Lung (tissue), 12 donors: ENCODE data around the gene OGFOD1. TPM values are rescaled to one million over a fixed set of nuclear protein-coding genes. Genes with fewer than 3 reads are reported as not detected.

Experiments used
- ATAC-seq: fragments of 200-7000 bp; cut with Tn5 transposase; one replicate; pipeline ENCODE4 v1.9.1; 2020; ENCODE audit warnings: moderate number of reproducible peaks; ENCODE audit not compliant: insufficient read depth, low FRiP score
- DNase-seq, 3 donors: peaks; one replicate each; pipeline ENCODE4 v3.0.0-alpha.2; 2013 to 2017
- H3K27ac ChIP-seq, 2 donors: one replicate each; pipeline ENCODE4 v1.5.1; 2013; ENCODE audit warnings: mild to moderate bottlenecking in 2 of 2, moderate library complexity in 2 of 2, control low read depth in 1 of 2, inconsistent platforms in 1 of 2, low read depth in 1 of 2, low read length in 1 of 2
- H3K27me3 ChIP-seq, 3 donors: one replicate each; pipeline ENCODE4 v1.5.1; 2013; ENCODE audit warnings: low read length in 2 of 3; ENCODE audit not compliant: control insufficient read depth in 3 of 3, insufficient read depth in 3 of 3
- H3K36me3 ChIP-seq, 4 donors: one replicate each; pipeline ENCODE4 v1.5.1; 2013; ENCODE audit warnings: low read length in 4 of 4, mild to moderate bottlenecking in 1 of 4, moderate library complexity in 1 of 4; ENCODE audit not compliant: control insufficient read depth in 4 of 4, insufficient read depth in 4 of 4
- H3K4me1 ChIP-seq, 5 donors: one replicate each; pipeline ENCODE4 v1.5.1; 2013; ENCODE audit warnings: low read length in 5 of 5, mild to moderate bottlenecking in 2 of 5, moderate library complexity in 1 of 5; ENCODE audit not compliant: control insufficient read depth in 5 of 5, insufficient read depth in 5 of 5
- H3K4me3 ChIP-seq: one replicate; pipeline ENCODE4 v1.5.1; 2013; ENCODE audit warnings: mild to moderate bottlenecking, control low read depth, moderate library complexity
- H3K9ac ChIP-seq, 2 donors: one replicate each; pipeline ENCODE4 v1.5.1; 2013; ENCODE audit warnings: low read length in 2 of 2, control low read depth in 1 of 2; ENCODE audit not compliant: insufficient read depth in 1 of 2
- H3K9me3 ChIP-seq, 4 donors: one replicate each; pipeline ENCODE4 v1.5.1; 2013; ENCODE audit warnings: low read length in 3 of 4, mild to moderate bottlenecking in 1 of 4, moderate library complexity in 1 of 4; ENCODE audit not compliant: control insufficient read depth in 4 of 4, insufficient read depth in 3 of 4
- WGBS, 2 donors: extraction: QIAGEN DNeasy Blood & Tissue Kit; methylation state at CpG; one replicate each; pipeline ENCODE4 v1.1.7; 2013; 5-methylcytosine and 5-hydroxymethylcytosine counted together
- polyA plus RNA-seq, 2 donors: library from polyadenylated mRNA; stranded (reverse); fragments of 200-250 nt; gene quantifications; one replicate each; pipeline ENCODE4 v1.2.1, GENCODE V29; 2013
- total RNA-seq, 2 donors: library from RNA; depleted of rRNA in 1 of 2; stranded (reverse); fragments of >200 nt in 1 of 2; gene quantifications; one replicate each; pipeline ENCODE4 v1.2.1, GENCODE V29; 2014 to 2021
- TF ChIP-seq, protein P1 (sequence below): IDR thresholded peaks from 2 replicates; pipeline ENCODE4 v1.5.1; 2012; ENCODE audit warnings: mild to moderate bottlenecking; ENCODE audit errors: control extremely low read depth, extremely low read depth
- donor health status: control.
- donor health status: control.
- donor health status: Bipolar disorder and iron deficiency.
- donor health status: healthy.
- donor health status: DM: yes; HTN: yes; CAD: no.

The OGFOD1 gene
- total and polyA plus RNA-seq, 4 donors = 9.1 to 36.1 (median 29.5) TPM

DNA sequence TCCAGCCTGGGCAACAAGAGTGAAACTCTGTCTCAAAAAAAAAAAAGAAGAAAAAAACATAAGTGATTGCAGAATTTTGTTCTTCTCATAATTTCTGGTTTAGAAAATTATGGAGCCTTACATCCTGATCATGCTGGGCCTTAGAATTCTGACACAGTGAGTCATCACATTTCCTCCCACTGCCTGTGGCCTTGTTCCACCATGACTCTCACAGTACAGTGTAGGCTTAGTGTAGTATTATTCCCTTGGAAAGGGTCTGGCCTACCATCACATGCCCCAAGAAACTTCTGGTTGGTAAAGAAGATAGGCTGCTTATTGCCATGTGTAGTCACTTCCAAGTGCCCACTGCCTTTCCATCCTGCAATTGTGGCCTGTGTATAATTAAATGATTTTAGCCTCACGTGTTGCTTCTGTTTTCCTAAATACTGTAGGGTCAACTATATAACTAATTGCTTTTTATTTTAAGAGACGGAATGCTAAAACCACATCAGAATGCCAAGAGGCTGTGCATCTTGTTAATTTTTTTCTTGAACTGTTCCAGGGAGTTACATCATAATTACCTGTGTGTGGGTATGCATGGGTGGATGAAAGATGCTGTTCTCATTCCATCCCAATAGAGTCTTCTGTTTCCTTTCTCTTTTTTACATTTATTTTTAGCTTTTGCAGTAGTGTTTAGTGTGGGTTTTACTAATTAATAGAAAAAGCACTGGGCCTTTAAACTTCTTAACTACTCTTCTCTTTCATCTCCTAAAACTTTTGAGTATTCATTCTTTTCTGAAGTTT lies 25.9 kb downstream of the OGFOD1 start:
- TF ChIP-seq, protein P1, sequence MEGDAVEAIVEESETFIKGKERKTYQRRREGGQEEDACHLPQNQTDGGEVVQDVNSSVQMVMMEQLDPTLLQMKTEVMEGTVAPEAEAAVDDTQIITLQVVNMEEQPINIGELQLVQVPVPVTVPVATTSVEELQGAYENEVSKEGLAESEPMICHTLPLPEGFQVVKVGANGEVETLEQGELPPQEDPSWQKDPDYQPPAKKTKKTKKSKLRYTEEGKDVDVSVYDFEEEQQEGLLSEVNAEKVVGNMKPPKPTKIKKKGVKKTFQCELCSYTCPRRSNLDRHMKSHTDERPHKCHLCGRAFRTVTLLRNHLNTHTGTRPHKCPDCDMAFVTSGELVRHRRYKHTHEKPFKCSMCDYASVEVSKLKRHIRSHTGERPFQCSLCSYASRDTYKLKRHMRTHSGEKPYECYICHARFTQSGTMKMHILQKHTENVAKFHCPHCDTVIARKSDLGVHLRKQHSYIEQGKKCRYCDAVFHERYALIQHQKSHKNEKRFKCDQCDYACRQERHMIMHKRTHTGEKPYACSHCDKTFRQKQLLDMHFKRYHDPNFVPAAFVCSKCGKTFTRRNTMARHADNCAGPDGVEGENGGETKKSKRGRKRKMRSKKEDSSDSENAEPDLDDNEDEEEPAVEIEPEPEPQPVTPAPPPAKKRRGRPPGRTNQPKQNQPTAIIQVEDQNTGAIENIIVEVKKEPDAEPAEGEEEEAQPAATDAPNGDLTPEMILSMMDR = no peak
- H3K9me3 ChIP-seq = no peaks in the 10 kb centered on the region
- H3K4me1 ChIP-seq = no peaks in the 10 kb centered on the region
- DNase-seq (no peak), ATAC-seq (no peak)
- no peak overlapping the region for H3K4me3 ChIP-seq
- WGBS, 2 donors = 90 to 93% methylated on average over 2 of the region's 2 CpGs
- no peak overlapping the region for H3K27ac ChIP-seq
- H3K9ac ChIP-seq = no peak overlapping the region
- H3K36me3 ChIP-seq = peaks cover 15 to 30% (median 25%) of the 10 kb centered on the region in 4 donors
- no peaks in the 10 kb centered on the region for H3K27me3 ChIP-seq

DNA sequence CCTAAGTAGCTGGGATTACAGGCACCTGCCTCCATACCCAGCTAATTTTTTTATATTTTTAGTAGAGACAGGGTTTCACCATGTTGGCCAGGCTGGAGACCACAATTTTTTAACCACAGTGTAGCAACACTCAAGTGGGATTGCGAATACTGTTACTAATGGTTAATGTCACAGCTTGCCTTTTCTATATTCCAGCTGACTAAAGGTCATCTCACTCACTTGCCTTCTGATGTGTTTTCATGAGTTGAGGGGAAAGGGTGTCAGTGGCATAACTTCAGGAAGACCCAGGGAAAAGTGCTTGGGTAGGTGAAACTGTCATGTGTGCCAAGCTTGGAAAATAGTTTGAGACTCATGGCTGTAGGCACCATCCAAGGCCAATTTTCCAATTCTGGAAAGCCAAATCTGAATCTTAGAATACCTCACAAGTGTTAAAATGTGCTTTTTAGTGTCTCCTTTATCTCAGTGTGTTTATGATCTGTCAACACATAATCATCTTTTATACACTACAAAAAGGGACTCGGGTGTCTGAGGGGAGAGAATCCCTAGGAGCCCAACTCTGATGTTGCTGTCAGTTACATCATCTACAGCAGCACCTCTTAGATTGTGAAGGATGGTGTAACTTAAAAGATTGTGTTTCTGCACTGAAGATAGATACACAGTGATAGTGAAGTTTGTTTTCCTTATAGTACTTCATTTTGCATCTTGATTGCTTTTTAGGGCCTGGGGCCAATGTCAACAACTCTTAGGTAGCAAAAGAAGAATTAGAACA lies 27.1 kb downstream of the OGFOD1 start:
- H3K4me1 ChIP-seq = no peaks in the 10 kb centered on the region
- 54 to 74% methylated on average over 2 of the region's 2 CpGs for WGBS, 2 donors
- H3K9ac ChIP-seq = no peak overlapping the region
- H3K27me3 ChIP-seq = no peaks in the 10 kb centered on the region
- no peak overlapping the region for H3K4me3 ChIP-seq
- TF ChIP-seq, protein P1 = no peak
- H3K27ac ChIP-seq = no peak overlapping the region
- DNase-seq (no peak), ATAC-seq (no peak)
- H3K9me3 ChIP-seq = no peaks in the 10 kb centered on the region
- H3K36me3 ChIP-seq = peaks cover 22 to 27% (median 25%) of the 10 kb centered on the region in 4 donors

DNA sequence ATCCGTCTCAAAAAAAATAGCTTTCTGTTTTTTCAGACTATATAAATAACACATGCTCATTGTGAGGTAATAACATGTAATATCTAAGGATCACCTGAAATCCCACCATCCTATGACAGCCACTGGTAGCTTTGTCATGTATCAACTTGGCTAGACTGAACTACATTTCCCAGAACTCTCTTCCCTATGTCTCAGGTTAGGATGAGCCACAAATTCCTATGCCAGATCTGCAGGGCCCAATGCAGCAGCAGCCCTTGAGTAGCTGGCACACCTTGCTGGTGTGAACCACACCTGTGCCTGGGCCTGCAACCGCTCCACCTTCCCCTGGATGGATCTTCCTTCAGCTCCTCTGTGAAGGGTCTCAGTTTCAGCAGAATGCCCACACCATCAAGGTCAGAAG lies 28.1 kb downstream of the OGFOD1 start:
- H3K4me1 ChIP-seq = no peaks in the 10 kb centered on the region
- H3K27me3 ChIP-seq = no peaks in the 10 kb centered on the region
- ATAC-seq (no peak), DNase-seq (no peak)
- no peak overlapping the region for H3K4me3 ChIP-seq
- no peak overlapping the region for H3K9ac ChIP-seq
- TF ChIP-seq, protein P1 = no peak
- H3K36me3 ChIP-seq = peaks cover 25 to 26% (median 26%) of the 10 kb centered on the region in 4 donors
- H3K9me3 ChIP-seq = no peaks in the 10 kb centered on the region
- H3K27ac ChIP-seq = no peak overlapping the region
- 94 to 98% methylated on average over 2 of the region's 2 CpGs for WGBS, 2 donors
